GM21447 (cell line): ENCODE measurements around the gene OVCA2.

Experiments used
- ATAC-seq: cut with Tn5 transposase; IDR thresholded peaks from one replicate; pipeline ENCODE4 v1.9.1; 2021; ENCODE audit not compliant: unreplicated experiment

Gene OVCA2

DNA sequence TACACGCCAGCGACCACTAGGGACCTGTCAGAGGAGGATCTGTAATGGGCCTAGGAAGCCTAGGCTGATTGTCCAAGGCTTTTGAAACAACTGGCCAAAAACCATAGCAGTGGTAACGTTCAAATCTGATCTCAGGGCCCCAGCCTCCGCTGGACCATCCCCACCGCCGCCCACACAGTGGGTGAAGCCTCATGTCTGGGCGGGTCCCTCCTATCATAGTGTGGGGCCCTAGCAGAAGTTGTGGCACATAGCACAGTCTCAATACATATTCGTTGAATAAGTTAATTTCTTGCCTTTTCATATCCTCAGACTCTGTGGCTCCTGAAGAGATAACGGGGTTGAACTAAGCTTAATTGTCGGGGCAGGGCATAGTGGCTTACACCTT, 11.1 kb upstream of the OVCA2 start:
- ATAC-seq: no peak

DNA sequence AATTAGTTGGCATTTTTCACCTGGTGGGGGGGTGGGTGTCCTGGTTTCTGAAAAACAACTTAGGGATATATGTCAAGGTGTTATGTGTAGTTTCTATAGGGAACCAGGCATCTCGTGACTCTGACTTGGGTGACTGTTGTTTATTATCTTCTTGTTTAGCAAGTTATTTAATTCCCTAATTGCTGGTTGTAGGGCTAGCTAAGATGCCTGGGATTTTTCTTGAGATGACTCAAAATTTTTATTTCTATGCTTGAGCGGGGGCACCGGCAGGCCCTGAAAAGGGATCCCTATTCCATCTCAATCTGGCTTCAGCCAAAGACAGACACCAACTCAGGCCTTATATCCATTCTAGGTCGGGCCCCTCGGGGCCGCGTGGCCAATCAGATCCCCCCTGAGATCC, 8.7 kb upstream of the OVCA2 start:
- ATAC-seq: no peak

DNA sequence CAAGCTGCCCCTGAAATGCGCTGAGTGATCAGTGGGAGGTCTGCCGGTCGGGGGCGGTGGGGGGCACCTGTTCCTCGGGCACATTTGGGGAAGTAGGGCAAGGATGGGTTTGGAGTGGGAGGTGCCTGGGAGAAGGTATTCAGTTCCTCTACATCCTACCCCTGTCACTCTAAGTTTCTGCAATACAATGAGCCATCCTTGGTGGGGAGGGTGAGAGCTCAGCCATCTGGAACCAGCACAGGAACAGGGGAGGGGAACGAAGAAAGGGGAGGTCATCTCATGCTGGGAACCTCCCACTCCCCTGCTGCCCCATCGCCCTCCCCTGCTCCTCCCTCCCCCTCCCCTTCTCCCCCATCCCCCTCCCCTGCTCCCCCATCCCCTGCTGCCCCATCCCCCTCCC, 7.7 kb upstream of the OVCA2 start:
- no peak for ATAC-seq

DNA sequence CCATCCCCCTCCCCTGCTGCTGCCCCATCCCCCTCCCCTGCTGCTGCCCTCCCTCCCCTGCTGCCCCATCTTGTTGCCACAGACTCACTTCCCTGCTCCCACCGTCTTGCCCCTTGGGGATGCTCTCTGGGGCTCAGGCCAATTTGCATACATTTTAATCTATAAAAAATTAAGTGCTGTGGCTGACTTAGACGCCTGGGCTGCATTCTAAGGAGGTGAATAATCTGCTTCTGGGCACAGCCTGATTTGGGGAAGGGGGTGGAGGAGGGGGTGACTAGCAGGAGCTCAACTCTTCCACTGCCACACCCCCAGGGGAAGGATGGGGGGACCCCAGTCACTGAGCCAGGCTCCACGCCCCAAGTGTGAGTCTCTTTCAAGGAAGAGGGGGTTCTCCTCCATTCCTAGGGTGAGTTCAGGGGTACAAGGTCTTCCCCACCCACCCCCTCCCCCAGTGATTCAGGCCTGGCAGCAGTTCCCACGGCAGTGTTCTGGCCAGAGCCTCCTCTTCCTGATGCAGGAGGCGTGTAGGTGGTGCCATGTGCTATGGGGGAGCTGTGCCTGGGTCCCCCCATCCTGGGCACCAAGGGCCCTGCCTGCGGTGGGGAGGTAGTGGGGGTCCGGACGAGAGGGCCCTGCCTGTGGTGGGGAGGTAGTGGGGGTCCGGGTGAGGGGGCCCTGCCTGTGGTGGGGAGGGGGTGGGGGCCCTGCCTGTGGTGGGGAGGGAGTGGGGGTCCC, 6.8 kb upstream of the OVCA2 start:
- no peak for ATAC-seq

DNA sequence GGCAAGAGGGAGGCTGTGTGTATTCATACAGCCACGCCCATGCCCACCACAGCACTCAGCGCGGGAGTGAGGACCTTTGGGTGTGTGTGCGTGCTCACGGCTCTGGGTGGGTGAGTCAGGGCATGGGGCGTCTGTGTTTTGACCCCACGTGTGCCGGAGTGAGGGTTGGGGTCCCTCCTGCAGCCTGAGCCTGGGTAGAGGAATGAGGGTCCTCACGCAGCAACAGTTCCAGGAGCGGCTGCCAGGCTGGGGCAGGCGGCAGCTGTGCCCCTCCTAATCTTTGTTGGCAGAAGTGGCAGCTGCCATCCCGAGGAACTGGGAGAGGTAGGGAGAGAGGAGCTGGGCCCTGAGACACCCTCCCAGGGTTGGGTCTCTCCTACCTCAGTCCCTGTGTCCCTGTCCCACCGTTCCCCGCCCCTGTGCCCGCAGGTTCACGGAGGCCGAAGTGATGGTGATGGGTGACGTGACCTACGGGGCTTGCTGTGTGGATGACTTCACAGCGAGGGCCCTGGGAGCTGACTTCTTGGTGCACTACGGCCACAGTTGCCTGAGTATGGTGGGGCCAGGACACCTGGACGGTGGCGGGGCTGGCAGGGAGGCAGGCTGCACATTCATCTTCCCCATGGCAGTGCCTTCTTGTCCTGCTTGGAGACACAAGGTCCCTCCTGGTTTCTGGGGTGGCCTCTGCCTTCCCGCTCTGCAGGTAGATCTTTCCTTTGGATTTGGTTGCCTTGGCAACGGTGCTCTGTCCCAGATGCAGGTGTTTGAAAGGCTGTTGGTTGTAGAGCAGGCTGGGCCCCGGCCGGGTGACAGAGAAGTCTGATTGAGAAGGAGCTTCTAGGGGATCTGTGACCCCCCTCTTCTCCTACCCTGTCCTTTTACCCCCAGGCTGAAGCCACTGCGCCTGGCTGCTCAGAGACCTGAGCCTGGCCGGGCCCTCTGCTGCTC, 6.0 kb upstream of the OVCA2 start:
- no peak for ATAC-seq

DNA sequence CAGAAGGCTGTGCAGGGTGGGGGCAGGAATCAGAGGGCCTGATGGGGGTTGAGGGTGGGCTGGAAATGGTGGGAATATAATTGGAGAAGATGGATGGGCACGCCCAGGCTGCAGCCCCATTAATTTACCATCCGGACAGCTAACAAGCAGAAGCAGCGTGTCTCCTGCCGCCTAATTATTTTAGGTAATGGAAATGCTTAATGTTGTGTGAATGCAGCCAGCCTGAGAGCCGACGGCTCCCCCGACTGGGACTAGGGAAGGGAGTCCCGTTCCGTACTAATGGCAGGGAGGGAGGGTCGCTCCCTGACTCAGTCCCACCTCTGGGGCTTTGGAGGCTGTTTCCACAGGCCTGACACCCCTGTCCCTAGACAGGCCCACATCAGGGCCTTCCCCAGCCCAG, 4.7 kb upstream of the OVCA2 start:
- ATAC-seq: no peak

DNA sequence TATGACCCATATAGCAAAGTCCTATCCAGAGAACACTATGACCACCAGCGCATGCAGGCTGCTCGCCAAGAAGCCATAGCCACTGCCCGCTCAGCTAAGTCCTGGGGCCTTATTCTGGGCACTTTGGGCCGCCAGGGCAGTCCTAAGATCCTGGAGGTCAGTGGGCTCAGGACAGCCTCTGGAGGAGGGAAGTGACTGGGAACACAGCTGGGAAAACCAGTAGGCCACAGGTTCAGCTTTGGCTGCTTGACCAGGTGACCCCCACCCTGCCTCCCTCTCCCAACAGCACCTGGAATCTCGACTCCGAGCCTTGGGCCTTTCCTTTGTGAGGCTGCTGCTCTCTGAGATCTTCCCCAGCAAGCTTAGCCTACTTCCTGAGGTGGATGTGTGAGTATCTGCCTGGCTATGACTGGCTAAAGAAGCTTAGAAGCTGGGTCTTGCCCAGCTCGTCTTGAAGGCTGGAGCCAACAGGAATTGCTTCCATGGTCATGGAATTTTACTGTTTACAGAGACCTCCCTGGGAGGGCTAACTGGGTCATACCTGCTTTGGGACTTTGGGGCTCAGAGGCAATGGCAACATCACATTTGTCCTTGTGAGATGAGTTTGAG, 1.5 kb upstream of the OVCA2 start:
- no peak for ATAC-seq

DNA sequence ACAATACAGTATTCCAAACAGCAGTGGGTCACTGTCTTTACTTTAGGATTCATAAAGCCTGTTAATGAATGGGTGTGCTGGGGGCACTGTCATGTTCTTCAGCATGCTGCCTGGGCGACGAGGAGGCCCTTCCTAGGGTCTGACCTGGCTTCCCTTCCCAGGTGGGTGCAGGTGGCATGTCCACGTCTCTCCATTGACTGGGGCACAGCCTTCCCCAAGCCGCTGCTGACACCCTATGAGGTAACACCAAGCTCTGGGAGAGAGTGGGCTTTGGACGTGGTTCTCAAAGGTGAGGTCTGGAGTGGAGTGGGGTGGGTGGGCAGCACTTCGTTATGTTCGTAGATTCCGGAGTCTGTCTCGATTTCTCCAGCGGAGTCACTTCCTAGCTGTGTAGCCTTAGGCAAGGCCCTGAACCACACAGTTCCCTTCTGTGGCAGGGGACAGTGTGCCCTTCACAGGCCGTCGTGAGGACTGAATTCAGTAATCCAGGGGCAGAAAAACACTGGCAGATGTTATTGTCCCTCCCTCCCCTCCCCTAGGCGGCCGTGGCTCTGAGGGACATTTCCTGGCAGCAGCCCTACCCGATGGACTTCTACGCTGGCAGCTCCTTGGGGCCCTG, 771 bp upstream of the OVCA2 start:
- ATAC-seq: no peak

DNA sequence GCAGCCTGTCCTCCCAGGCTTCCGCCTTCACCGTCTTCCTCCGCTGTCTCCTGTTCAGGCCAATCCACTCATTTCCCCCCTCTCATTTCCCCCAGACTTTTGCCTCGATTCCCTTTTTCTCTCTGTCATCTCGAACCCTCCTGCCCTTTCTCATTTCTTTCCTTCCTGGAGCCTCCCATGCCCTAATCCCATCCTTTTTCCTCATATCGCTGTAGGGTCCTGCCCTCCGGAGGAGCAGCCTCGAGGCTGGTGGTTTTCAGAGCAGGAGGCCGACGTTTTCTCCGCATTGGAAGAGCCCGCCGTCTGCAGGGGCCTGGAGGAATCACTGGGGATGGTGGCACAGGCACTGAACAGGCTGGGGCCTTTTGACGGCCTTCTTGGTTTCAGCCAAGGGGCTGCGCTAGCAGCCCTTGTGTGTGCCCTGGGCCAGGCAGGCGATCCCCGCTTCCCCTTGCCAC, 597 bp downstream of the OVCA2 start:
- ATAC-seq: no peak

DNA sequence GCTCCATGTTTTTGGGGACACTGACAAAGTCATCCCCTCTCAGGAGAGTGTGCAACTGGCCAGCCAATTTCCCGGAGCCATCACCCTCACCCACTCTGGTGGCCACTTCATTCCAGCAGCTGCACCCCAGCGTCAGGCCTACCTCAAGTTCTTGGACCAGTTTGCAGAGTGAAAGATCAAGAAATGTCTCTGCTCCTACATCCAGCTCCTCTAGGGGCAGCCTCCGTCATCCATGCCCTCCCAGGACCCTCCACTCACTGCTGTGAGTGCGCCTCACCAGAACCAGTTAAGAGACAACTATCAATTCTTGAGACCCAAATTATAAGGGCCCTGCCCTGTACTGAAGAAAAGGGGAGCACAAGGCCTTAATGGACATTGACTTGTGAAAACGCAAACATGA, 1.1 kb downstream of the OVCA2 start:
- no peak for ATAC-seq

DNA sequence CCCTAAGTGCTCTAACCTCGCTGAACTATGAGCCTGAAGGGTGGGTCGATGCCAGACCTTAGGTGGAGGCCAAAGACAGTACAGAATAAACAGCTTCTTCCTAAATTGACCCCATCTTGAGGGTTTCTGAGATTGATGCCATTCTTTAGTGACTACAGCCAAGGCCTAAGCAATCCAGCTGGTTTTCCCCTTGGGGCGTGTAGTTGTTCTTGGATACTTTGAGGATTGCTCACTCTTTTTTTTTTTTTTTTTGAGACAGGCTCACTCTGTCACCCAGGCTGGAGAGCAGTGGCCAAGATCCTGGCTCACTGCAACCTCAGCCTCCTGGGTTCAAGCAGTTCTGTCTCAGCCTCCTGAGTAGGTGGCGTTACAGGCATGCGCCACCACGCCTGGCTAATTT, 2.0 kb downstream of the OVCA2 start:
- ATAC-seq: no peak

DNA sequence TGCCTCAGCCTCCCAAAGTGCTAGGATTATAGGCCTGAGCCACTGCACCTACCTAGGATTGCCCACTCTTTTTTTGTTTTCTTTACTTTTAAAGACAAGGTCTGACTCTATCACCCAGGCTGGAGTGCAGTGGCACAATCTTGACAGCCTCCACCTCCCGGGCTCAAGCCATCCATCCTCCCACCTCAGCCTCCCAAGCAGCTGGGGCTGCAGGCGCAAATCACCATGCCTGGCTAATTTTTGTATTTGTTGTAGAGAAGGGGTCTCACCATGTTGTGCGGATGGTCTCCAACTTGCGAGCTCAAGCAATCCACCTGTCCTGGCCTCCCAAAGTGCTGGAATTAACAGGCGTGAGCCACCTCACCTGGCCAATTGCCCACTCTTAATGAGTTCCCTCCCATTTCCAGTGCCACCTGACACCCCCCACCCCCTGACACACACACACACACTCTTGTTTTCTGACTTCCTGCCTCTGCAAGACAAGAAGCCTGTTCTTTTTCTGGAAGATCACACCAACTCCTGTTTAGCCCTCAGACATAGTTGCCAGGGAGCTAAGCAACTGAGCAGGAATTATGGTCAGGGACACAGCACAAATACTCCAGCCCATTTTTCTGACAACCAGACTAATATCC, 2.6 kb downstream of the OVCA2 start:
- ATAC-seq: no peak

DNA sequence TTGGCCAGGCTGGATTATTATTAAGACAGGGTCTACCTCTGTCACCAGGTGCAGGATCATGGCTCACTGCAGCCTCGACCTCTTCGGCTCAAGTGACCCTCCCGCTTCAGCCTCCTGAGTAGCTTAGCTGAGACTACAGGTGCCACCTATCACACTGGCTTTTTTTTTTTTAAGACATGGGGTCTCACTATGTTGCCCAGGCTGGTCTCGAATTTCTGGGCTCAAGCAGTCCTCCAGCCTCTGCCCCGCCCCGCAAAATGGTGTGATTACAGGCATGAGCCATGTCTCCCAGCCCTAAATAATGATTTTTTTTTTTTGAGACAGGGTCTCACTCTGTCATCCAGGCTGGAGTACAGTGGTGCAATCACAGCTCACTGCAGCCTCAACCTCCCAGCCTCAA, 5.8 kb downstream of the OVCA2 start:
- ATAC-seq: no peak

DNA sequence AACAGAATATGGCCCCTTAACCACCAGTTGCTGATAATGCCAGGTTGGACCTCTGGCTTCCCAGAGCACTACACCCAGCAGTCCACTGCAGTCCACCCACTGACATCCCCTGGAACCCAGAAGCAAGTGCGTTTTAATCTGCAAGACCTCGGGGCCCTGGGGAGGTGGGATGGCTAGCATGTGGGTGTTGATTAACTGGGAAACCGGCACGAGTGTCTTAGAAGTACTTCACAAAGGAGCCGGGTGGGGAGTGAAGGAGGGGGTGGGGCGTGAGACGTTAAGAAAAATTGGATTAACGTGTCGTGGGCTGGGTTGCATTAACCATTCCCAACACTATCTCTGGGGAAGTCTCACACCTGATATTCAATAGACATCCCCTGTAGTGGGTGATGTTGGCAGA, 7.0 kb downstream of the OVCA2 start:
- ATAC-seq: no peak

DNA sequence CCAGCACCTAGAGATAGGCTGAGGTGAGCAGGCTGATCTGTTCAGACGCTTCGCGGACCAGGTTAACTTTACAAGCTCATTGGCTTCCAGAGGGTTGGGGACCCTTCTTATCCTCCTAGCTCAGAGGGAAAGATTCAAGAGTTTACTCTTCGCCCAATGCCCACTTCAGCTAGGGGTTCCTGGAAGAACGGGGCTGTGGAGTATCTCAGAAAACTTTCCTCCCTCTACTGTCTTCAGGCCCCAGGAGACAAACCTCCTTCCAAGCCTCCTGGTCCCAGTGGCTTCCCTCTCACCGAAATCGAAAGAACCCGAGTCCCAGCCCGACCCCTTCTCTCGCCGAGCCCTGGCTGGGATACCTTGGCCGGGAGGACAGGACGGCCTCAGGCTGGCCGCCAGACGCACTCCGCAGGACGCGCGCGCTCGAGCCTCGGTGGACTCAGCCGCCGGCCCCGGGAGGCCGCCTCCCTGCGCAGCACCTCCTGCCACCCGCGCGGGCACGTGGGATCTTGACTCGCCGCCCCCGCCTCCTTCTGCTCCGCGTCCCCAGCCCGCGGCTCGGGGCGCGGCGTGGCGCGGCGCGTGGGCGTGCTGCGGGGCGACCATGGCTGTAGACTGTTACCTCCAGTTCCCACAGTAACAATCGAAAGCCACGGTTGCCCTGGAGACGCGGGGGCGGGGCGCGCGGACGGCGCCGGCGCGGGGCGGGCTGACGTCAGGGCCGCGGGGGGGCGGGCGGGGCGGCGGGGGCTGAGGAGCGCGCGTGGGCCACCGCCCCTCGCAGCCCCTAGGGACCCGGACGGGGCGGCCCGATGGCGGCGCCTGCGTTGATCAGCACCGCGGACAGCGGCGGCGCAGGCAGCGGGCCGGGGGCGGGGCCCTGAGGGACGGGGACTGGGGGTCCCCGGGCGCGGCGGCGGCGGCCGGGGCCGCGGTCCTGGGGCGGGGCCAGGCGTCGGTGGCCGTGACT, 7.8 kb downstream of the OVCA2 start:
- no peak for ATAC-seq

DNA sequence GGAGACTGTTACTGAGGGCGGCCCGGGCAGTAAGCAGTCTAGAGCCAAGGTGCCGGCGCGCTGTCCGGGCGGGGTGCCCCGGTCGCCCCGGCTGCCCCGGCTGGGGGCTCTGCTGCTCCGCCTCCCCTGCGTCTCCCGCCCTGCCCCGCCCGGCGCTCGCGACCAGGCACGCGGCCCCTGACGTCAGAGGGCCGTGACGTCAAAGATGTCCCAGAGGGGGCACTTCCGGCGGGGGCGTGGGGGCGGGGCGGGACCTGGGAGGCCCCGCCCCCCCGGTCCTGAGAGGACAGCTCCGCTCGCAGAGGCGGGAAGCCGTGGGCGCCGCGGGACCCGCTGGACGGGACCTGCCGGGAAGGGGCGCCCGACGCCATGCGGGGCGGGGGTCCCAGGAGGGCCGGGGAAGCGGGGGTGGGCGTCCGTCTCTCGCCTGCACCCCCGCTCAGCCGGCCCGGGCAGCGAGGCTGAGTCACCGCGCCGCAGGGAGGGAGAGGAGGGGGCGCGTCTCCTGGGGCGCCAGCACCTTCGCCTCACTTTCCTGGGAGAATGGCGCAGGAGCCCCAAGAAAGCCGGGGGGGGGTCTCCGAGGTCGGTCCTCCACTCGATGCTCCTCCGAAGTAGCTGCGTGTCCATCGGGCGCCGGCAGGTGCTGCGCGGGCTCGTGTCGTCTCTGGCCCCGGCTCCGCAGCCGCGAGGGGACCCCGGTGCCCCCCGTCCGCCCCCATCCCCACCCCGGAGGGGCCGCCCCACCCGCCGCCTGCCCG, 8.7 kb downstream of the OVCA2 start:
- ATAC-seq: no peak

DNA sequence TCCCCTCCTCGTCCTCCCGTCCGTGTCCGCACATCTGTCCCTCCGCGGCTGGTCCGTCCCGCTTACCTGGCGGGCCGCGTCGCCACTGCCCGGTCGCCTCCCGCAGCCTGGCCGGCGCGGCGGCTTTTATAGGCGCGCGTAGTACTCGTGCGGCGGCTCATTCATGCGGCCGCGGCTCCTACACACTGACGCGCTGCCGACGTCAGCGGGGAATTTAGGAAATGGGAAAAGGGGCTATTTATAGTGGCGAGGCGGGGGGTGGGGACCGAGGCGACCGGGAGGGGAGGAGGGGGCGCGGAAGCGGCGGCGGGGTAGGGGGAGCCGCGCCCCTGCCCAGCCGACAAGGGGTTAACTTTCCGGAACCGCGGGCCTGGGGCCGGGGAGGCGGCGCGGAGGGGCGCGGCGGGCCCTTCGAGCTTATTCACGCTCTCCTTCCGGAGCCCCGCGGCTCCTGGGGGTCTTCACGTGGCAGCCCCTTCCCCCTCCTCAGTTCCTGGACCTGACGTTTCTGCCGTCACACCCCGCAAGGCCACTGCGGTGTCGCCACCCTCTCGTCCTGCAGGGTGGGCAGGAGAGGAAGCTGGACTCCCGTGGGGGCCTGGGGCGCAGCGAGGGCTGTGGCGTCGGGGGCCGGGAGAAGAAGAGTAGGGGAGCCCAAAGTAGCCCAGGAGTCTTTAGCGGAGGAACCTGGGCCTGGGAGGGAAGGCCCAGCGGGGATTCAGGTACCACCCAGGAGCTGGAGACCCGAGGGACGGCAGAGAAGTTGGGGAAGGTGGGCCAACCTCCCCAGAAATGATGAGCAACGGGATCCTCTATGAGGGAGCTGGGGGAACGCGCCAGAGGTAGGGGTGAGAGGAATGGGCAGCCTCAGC, 9.5 kb downstream of the OVCA2 start:
- ATAC-seq: no peak

DNA sequence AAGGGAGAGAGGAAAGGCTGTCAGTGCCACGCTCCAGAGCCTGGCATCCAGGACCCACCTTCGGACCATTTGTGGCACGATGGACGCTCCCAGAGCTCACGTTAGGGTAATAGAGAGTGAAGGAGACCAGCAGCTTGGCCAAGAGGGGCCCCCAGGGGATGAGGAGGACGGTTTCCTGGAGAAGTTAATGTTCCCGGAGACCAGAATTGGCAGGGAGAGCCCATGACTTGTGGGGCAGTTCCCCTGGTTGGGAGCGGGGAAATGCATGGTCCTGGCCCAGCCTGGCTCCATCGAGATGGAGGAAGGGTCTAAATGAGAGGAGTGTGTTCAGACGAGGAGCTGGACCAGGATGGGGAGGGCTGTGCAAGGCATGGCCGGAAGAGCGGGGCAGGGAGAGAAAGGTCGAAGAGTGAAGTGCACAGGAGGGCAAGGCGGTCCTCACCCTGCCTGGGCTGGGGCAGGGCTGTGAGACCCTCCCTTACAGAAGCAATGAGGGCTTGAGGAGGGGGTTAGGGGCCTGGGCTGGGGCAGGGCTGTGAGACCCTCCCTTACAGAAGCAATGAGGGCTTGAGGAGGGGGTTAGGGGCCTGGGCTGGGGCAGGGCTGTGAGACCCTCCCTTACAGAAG, 10.2 kb downstream of the OVCA2 start:
- no peak for ATAC-seq
